Adrenal gland (tissue), 12 donors: ENCODE data around the gene CFAP92. TPM values are rescaled to one million over a fixed set of nuclear protein-coding genes. Genes with fewer than 3 reads are reported as not detected.

Experiments used
- DNase-seq, 7 donors: peaks; one replicate each; pipeline ENCODE4 v3.0.0-alpha.2; 2019 to 2020
- H3K27ac ChIP-seq, 5 donors: fragments of 200-600 bp; sonication (generic) in 4 of 5; 1 replicate in 3 of 5; 2 replicates in 2 of 5; pipeline versions ENCODE4 v1.5.1 to v1.8.0; 2016 to 2020; ENCODE audit warnings: mild to moderate bottlenecking in 1 of 5
- H3K27me3 ChIP-seq: fragments of 200-600 bp; 2 replicates; pipeline ENCODE4 v1.8.0; 2021
- H3K36me3 ChIP-seq, 2 donors: fragments of 200-600 bp; replicated peaks in 1 of 2; 1 replicate in 1 of 2; 2 replicates in 1 of 2; pipeline versions ENCODE4 v1.5.1 to v1.8.0; 2018 to 2022
- H3K4me1 ChIP-seq, 2 donors: fragments of 200-600 bp; replicated peaks in 1 of 2; 1 replicate in 1 of 2; 2 replicates in 1 of 2; pipeline versions ENCODE4 v1.5.1 to v1.8.0; 2018 to 2021
- H3K4me3 ChIP-seq, 4 donors: fragments of 200-600 bp; sonication (generic) in 3 of 4; one replicate each; pipeline ENCODE4 v1.5.1; 2016 to 2018
- H3K9me3 ChIP-seq, 3 donors: fragments of 200-600 bp; sonication (generic) in 1 of 3; replicated peaks in 1 of 3; 1 replicate in 2 of 3; 2 replicates in 1 of 3; pipeline versions ENCODE4 v1.5.1 to v1.8.0; 2016 to 2021
- POLR2A ChIP-seq, 2 donors: fragments of 450-650 bp; IDR thresholded peaks; one replicate each; pipeline ENCODE4 v1.6.1; 2017; ENCODE audit warnings: antibody characterized with exemption in 2 of 2, mild to moderate bottlenecking in 2 of 2, moderate library complexity in 1 of 2
- WGBS, 4 donors: extraction: QIAGEN DNeasy Blood & Tissue Kit in 2 of 4; methylation state at CpG; one replicate each; pipeline versions ENCODE4 v1.1.5 to v1.1.7; 2013 to 2017; 5-methylcytosine and 5-hydroxymethylcytosine counted together
- intact Hi-C, 2 donors: fragments of 100-400 bp; cut with DNase I; formaldehyde crosslinking; loops; one replicate each; pipeline versions ENCODE4 v1.14.1 to v1.15.0; 2022 to 2023
- polyA plus RNA-seq, 3 donors: library from polyadenylated mRNA; stranded (reverse); fragments of 200-250 nt in 2 of 3; fragments of 350-450 nt in 1 of 3; fragmentation: Illumina TruSeq in 1 of 3; extraction: RNeasy Lipid Tissue Mini Kit (QIAGEN cat#74804) in 1 of 3; gene quantifications; one replicate each; pipeline ENCODE4 v1.2.3, GENCODE V29; 2013 to 2014
- total RNA-seq, 9 donors: library from RNA; depleted of rRNA in 4 of 9; stranded (reverse); fragments of >200 nt in 4 of 9; fragments of 120-200 nt in 1 of 9; fragmentation: NEBNext Ultra II Directional in 1 of 9; extraction: Animal tissue kit (Norgen Biotek cat#: 25700) in 1 of 9; gene quantifications; one replicate each; pipeline versions ENCODE4 v1.1.0 to v1.2.4, GENCODE V29; 2013 to 2023
- TF ChIP-seq, protein P1 (sequence below), 6 experiments: fragments of 450-650 bp in 4 of 6; fragments of 200-600 bp in 2 of 6; sonication (generic) in 1 of 6; IDR thresholded peaks; 1 replicate in 5 of 6; 2 replicates in 1 of 6; pipeline versions ENCODE4 v1.5.1 to v1.8.0; 2016 to 2021; ENCODE audit warnings: antibody characterized with exemption in 6 of 6, mild to moderate bottlenecking in 2 of 6, moderate library complexity in 1 of 6
- donor health status: healthy with polysubstance abuse.
- donor health status: Bipolar disorder and iron deficiency.
- donor health status: DM: yes; HTN: yes; CAD: no.
- donor health status: DM: no; HTN: no; CAD: no.
- donor health status: DM: no; HTN: no; CAD: no.
- donor health status: DM: yes; HTN: yes; CAD: no.

Gene CFAP92
- total and polyA plus RNA-seq, 12 donors = 0.14 to 1.9 (median 0.48) TPM; not detected in 1

DNA sequence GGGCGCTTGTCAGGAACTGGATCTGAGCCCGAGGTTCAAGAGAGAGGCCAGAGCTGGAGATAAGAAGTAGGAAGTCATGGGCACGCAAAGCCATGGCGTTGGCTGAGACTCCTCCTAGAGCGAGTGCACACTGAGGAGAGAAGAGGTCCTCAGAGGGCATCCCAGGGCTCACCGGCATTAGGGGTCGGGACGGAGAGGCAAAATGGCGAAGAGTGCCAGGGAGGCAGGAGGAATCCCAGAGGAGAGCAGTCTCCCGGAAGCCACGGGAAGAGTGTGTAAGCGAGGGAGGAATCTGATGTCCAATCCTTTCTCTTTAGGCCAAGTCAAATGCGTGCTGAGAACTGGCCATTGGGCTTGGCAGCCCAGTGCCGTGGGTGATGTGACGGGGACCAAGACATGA lies 31.2 kb upstream of the CFAP92 start:
- Histone ChIP-seq H3K36me3 (no peaks in the 10 kb centered on the region), H3K4me1 (peaks cover 5 to 35% of the 10 kb centered on the region in 2 donors), H3K27ac (peak overlapping the region in 1 of 5 donors; percentile 65), H3K4me3 (no peak overlapping the region), H3K9me3 (no peaks in the 10 kb centered on the region), H3K27me3 (no peaks in the 10 kb centered on the region)
- intact Hi-C loops = no loop called here
- WGBS, 4 donors = 87 to 90% (median 88%) methylated on average over 15 of the region's 15 CpGs
- DNase-seq = no peak
- TF ChIP-seq POLR2A (IDR thresholded peaks at IDR 0.05) = no peak
- TF ChIP-seq, protein P1, sequence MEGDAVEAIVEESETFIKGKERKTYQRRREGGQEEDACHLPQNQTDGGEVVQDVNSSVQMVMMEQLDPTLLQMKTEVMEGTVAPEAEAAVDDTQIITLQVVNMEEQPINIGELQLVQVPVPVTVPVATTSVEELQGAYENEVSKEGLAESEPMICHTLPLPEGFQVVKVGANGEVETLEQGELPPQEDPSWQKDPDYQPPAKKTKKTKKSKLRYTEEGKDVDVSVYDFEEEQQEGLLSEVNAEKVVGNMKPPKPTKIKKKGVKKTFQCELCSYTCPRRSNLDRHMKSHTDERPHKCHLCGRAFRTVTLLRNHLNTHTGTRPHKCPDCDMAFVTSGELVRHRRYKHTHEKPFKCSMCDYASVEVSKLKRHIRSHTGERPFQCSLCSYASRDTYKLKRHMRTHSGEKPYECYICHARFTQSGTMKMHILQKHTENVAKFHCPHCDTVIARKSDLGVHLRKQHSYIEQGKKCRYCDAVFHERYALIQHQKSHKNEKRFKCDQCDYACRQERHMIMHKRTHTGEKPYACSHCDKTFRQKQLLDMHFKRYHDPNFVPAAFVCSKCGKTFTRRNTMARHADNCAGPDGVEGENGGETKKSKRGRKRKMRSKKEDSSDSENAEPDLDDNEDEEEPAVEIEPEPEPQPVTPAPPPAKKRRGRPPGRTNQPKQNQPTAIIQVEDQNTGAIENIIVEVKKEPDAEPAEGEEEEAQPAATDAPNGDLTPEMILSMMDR (IDR thresholded peaks at IDR 0.05) = no peak

GRCh38 chr3:129023909-129024308 lies 30.0 kb upstream of the CFAP92 start:
- no peaks in the 10 kb centered on the region for H3K27me3 ChIP-seq
- peaks cover 5 to 35% of the 10 kb centered on the region in 2 donors for H3K4me1 ChIP-seq
- DNase-seq = no peak
- no peaks in the 10 kb centered on the region for H3K36me3 ChIP-seq
- WGBS, 4 donors = 76 to 87% (median 81%) methylated on average over 2 of the region's 2 CpGs
- intact Hi-C loops = no loop called here
- no peak overlapping the region for H3K27ac ChIP-seq
- no peak overlapping the region for H3K4me3 ChIP-seq
- TF ChIP-seq POLR2A (IDR thresholded peaks at IDR 0.05) = no peak
- TF ChIP-seq, protein P1 (IDR thresholded peaks at IDR 0.05) = no peak
- no peaks in the 10 kb centered on the region for H3K9me3 ChIP-seq

GRCh38 chr3:129023008-129023358 lies 29.1 kb upstream of the CFAP92 start:
- Histone ChIP-seq H3K9me3 (no peaks in the 10 kb centered on the region), H3K4me1 (peaks cover 5 to 35% of the 10 kb centered on the region in 2 donors), H3K27me3 (no peaks in the 10 kb centered on the region), H3K36me3 (no peaks in the 10 kb centered on the region), H3K4me3 (no peak overlapping the region), H3K27ac (peak overlapping the region in 2 of 5 donors; percentile 27 to 75)
- WGBS, 4 donors = 65 to 73% (median 70%) methylated on average over 1 of the region's 1 CpG
- intact Hi-C loops = no loop called here
- no peak for TF ChIP-seq POLR2A (IDR thresholded peaks at IDR 0.05)
- TF ChIP-seq, protein P1 (IDR thresholded peaks at IDR 0.05) = no peak
- no peak for DNase-seq

DNA sequence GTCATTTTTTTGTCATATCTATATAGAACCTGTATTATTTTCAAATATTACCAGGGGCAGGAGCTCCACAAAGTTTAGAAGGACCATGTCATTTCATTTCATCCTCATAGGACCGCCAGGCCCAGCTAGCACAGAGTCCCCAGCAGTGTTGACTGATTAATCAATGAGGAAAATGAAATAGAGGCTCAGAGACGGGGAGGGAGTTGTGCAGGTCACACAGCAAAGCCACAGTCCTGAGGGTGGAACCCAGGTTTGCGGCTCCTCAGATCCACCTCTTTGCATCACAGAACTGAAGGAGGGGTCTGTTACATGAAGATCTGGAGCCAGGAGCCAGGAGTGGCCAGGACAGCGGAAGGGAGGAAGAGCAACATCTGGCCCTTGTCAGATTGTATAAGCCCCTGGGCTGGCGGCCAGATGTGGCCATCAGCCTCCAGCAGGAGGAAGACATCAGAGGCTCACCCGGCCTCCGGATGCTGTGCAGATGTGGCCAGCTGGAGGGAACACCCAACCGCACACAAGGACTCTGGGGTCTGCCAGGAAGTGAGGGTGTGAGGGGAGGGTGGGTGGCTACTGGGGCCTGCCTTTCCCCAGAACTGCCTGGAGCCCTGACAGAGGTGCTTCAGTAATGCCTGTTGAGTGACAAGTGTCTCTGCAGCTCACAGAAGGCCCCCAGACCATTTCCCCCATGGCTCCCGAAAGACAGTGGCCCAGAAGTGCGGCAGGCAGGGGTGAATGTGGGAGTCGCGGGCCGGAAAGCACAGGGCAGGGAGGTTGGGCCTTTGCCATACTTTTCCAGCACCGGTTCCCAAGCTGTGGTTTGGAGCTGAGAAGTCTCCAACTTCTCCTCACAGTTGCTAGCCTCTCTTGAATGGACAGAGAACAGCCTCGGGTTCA lies 28.5 kb upstream of the CFAP92 start:
- H3K4me3 ChIP-seq = no peak overlapping the region
- H3K27ac ChIP-seq = peak overlapping the region in 2 of 5 donors; percentile 27 to 75
- DNase-seq = peak in 5 of 7 donors; percentile 35 to 72 (median 58)
- no peaks in the 10 kb centered on the region for H3K36me3 ChIP-seq
- 67 to 74% (median 67%) methylated on average over 10 to 15 of the region's 15 CpGs for WGBS, 4 donors
- H3K27me3 ChIP-seq = no peaks in the 10 kb centered on the region
- intact Hi-C loops = no loop called here
- peaks cover 5 to 32% of the 10 kb centered on the region in 2 donors for H3K4me1 ChIP-seq
- no peaks in the 10 kb centered on the region for H3K9me3 ChIP-seq
- no peak for TF ChIP-seq POLR2A (IDR thresholded peaks at IDR 0.05)
- TF ChIP-seq, protein P1 (IDR thresholded peaks at IDR 0.05) = no peak
